SKM-1 treated with dmso at 0.1 percent for 144 hours (cell line): ENCODE data around the gene MCCD1.

Source experiments
- DNase-seq: peaks from one replicate; lab custom pipeline; 2025; ENCODE audit not compliant: unreplicated experiment; lab: John Stamatoyannopoulos, UW

Gene MCCD1

DNA sequence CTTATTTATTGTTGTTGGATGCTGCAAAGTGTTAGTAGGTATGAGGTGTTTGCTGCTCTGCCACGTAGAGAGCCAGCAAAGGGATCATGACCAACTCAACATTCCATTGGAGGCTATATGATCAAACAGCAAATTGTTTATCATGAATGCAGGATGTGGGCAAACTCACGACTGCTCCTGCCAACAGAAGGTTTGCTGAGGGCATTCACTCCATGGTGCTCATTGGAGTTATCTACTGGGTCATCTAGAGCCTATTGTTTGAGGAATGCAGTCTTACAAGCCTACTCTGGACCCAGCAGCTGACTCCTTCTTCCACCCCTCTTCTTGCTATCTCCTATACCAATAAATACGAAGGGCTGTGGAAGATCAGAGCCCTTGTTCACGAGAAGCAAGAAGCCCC lies 18.8 kb upstream of the MCCD1 start:
- DNase-seq = no peak

DNA sequence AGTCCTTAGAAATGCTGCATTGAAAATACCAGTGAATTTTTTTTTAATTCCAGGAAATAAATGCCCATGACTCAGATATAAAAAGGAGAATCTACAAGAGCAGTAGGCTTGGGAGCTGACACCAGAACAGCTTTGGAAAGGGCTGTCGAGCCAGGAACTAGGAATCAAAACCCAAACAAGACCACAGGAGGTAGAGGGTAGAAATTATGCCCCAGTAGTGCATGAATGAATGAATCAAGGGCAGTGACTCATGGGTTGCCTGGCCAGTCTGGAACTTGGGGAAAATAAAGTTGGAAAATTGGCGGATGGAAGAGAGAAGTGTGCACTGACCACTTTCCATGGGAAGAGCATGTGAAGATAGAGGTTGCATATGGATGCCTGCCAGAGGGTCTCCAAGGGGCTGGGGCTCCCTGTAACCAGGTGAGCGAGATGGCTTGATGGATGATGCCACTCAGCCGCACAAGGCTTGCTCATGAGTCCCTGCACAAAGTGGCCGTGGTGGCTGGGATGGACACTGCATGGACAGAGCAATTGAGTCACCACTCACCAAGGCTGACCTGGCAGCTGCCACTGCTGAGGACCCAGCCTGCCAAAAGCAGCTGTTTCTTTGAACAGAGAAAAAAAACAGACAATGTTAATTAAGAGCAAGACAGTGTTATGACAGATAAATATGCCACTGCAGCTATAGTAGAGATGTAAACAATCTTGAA lies 15.2 kb upstream of the MCCD1 start:
- DNase-seq = no peak

DNA sequence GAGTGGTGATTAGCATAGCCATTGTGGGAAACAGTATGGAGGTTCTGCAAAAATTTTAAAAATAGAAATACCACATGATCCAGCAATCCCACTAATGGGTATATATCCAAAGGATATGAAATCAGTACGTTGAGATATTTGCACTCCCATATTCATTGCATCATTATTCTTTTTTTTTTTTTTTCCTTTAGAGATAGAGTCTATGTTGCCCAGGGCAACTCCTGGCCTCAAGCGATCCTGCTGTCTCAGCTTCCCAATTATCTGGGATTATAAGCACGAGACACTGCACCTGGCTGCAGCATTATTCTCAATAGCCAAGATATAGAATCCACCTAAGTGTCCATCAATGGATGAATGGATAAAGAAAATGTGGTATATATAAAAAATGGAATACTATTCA lies 6.9 kb upstream of the MCCD1 start:
- no peak for DNase-seq

DNA sequence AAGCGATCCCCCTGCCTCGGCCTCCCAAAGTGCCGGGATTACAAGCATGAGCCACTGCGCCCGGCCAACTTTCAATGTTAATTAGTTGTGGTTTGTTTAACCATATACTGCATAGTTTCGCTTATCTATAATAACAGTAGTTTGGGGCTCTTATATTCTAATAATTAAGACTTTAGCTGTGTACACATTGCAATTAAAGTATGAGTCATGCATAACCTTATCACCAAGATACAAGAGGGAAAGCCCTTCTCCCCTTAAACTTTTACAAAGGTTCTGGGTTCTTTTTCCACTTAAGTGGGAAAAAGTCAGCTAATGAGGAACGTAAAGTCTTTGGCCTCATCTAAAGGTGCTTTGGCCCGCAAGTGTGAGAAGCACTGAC lies 3.2 kb upstream of the MCCD1 start:
- no peak for DNase-seq

DNA sequence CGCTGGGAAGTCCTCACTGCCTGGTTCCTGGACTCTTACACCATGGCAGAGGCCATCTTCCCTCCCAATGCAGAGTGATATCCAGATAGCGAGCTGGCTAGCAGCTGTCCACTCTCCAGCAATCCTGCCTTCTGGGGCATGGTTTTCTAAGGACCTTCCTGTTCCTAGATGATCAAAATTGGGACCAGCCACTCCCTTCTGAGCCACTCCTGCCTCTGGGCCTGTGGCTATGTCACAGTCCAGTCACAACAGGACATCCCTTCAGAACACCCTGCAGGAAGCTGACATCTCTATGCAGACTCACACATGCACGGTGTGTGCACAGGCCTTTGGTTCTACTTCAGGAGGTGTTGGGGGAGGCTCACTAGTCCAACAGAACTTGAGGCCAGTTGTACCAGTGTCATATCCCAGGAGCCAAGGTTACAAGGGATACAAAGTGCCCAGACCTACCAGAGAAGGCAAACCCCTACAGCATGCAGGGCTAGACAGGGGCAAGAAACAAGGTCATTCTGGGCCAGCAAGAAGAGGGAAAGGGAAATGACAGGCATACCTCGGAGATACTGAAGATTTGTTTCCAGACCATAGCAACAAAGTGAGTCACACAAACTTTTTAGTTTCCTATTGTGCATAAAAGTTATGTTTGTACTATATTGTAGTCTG lies 2.7 kb upstream of the MCCD1 start:
- DNase-seq = no peak

DNA sequence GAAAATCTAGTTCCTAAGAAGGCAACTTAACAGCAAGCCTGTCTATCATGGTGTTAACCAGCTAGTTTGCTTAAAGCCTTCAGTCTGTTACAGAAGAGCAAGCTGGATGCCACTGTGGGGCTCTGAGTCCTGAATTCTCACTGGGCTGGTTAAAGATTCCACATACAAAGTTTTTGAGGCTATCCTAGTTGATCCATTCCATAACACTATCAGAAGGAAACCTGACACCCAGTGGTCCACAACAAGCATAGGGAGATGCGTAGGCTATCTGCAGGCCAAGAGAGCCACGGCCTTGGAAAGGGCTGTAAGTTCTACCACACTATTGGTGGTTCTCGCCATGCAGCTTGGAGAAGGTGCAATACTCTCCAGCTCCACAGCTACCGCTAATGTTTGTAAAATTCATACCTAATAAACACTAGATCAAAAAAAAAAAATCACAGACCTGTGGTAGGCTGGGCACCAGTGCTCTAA lies 420 bp upstream of the MCCD1 start:
- no peak for DNase-seq

DNA sequence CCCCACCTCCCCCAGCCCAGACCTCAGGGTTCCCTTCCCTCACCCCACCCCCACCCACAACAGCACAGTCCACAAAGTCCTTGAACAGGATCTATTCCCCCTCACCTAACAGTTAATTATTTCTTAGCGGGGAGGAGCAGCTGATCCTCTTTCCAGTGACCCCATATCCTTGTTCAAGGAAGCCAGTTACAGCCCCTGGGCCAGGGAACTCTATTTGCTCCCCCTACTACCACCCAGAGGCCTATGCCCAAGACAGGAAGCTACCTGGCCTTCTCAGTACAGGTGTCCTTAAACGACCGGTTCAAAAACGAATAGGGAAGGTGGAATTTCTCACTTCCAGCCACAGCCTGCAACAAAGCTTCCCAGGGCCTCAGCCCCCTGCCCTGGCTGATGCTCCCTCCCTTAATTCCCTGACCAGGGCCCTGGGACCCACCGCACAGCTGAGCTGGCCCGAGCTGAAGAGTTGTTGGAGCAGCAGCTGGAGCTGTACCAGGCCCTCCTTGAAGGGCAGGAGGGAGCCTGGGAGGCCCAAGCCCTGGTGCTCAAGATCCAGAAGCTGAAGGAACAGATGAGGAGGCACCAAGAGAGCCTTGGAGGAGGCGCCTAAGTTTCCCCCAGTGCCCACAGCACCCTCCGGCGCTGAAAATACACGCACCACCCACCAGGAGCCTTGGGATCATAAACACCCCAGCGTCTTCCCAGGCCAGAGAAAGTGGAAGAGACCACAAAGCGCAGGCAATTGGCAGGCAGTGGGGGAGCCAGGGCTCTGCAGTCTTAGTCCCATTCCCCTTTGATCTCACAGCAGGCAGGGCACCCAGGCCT lies 778 bp downstream of the MCCD1 start:
- DNase-seq = no peak

DNA sequence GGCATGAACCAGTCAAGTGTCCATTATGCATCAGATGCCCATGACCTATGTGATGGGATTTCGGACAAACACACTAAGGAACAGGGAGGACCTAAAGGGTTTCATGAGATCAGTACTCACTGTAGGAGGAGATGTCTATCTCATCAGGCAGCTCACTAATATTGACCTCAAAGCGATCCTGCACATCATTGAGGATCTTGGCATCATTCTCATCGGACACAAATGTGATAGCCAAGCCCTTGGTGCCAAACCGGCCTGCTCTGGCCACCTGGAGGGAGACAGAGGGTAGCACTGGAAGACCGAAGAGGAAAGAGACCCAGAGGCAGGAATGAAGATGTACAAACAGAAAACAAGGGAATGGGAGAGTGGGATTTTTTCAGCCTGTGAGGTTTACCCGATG lies 1.9 kb downstream of the MCCD1 start:
- no peak for DNase-seq

DNA sequence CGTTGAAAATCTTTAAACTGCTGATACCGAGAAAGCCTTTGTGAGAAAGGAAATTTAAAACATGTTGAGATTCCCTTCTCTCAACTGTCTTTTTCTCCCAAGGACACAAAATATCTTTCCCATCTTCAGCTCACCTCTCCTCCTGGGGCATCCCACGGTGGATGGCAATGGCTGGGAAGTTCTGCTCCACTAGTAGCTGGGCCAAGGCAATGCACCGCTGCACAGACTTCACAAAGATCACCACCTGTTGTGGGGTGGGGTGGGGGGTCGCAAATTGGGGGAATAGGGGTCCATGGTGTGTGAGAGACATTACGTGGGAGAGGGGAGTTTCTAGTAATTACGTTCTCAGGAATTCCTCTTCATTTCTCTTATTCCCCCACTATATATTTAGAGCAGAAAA lies 2.4 kb downstream of the MCCD1 start:
- no peak for DNase-seq

DNA sequence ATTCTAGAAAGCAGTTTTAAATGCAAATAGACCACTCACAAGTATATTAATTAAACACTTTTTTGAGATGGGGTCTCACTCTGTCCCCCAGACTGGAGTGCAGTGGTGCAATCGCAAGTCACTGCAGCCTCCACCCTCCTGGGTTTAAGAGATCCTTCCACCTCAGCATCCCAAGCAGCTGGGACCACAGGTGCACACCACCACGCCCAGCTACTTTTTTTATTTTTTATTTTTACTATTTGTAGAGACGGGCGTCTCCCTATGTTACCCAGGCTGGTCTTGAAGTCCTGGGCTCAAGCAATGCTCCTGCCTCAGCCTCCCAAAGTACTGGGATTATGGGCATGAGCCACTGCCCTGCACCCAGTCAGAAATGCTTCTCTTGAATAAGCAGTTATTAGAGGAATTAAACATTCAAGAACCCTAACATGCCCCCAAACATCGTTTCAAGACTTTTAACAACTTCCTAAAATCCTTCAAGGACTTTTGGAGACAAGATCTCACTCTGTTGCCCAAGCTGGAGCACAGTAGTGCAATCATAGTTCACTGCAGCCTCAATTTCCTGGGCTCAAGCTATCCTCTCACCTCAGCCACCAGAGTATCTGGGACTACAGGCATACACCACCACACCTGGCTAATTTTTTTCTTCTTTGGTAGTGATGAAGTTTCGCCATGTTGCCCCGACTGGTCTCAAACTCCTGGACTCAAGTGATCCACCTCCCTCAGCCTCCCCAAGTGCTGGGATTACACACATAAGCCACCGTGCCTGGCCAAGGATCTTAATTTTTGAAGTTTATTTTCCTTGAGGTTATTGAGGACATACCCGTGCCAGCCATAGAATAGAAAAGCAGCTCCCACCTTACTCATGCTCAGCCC lies 3.2 kb downstream of the MCCD1 start:
- DNase-seq = no peak

DNA sequence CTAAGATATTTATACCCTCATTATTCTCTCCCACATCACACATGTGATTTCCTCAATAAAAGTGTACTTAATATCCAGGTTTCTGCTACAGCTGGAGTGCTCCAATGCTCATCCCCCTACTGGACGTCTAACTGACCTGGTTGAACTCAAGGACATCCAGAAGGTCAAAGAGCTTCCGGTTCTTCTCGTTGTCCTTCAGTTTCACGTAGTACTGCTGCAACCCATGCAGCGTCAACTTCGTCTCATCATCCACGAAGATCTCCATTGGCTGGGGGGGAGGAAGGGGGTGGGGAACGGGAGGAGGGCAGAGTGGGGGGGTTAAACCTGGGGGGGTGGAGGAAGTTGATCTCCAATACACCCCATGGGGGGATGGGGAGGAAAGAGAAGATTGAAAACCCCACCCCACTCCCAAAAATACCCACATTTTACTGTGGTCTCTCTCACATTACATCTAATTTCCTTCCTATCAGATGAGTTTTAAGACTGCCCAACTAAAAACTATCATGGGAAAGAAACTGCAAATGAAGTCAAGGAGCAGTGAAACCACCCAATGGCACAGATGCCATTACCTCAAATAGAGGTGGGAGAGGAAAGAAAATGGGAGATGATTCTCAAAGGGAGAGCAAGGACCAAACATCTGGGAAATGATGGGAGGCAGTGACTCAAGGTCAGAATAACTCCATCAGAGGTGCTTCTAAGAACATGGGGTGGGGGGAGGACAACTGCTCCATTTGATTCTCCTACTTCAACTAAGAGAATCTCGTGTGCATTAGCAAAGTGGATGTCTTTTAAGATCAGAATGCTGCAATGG lies 4.1 kb downstream of the MCCD1 start:
- no peak for DNase-seq

DNA sequence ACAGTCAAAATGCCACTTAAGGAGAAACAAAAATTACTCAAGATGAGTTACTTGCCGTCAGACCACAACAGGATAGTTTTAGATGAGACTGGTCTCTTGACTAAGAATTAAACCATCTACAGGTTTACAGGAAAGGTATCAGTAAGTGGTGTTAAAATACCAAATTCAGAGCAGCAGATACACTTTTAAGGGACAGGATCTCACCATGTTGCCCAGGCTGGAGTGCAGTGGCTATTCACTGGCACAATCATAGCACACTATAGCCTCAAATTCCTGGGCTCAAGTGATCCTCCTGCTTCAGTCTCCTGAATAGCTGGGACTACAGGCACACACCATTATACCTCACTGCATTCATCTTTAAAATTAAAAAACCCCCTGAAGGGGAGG lies 4.7 kb downstream of the MCCD1 start:
- DNase-seq = no peak

DNA sequence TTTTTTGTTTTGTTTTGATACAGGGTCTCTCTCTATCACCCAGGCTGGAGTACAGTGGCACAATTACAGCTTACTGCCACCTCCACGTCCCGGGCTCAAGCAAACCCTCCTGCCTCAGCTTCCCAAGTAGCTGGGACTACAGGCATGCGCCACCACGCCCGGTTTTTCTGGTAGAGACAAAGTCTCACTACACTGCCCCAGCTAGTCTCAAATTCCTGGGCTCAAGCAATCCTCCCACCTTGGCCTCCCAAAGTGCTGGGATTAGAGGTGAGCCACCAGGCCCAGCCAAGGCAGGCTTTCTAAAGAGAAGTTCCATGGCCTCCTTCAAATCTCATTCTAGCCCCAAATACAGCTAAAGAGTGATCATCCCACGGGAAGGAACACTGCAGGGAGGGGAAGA lies 5.2 kb downstream of the MCCD1 start:
- no peak for DNase-seq

DNA sequence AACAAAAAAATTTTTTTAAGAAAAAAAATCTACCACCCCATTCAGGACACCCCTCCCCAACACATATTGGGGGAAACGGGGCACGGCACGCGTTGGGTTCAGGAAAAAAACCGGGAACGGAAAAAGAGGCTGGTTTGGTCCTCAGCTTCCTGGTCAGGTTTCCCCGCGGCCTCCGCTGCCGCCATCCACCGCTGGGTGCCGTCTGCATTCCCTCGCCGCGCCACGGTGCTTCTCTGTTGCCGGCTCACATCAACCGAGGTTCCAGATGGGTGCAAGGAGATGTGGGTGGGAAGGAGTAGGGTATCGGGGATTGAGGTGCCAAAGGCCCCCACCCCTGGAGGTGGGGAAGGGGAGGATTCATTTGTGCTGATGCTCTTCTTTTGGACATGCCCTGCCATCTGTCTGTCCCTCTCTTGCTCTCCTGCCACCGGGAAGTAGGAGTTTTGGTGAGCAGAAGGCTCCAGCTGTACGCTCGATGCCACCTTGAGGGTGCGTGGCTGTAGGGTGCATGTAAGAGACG lies 5.8 kb downstream of the MCCD1 start:
- DNase-seq = no peak

DNA sequence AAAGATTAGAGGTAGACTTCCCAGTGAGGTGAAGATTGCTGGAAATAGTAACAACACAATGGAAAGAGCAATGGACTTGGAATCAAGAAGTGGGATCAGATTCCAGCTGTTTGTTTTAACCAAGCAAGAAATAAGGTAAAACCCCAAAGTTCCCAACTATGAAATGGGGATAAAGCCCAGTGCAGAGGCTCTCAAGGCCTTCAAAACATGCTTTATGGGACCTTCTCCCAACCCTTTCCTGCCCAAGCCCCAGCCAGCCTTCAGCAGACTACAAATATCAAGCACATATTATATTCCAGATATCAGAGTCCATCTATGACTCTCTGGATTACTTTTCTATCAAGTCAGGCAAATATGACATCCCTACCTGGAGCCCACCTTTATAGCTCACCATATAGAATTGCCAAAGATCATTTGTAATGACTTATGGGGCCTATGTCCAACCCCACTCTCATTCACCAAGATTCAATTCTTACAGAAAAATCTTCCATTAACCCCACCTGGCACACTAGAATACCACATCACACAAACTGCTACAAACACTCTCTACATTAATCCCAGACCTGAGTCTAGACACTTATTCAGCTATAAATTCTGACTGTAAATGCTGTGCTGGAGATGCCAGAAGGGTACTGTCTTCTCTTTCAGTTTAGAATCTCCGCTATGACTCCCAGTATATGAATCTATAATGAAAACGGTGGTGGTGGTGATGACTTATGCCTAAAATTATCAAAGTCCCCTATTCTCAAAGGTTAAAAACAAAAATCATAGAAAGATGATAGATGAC lies 7.0 kb downstream of the MCCD1 start:
- DNase-seq = no peak

DNA sequence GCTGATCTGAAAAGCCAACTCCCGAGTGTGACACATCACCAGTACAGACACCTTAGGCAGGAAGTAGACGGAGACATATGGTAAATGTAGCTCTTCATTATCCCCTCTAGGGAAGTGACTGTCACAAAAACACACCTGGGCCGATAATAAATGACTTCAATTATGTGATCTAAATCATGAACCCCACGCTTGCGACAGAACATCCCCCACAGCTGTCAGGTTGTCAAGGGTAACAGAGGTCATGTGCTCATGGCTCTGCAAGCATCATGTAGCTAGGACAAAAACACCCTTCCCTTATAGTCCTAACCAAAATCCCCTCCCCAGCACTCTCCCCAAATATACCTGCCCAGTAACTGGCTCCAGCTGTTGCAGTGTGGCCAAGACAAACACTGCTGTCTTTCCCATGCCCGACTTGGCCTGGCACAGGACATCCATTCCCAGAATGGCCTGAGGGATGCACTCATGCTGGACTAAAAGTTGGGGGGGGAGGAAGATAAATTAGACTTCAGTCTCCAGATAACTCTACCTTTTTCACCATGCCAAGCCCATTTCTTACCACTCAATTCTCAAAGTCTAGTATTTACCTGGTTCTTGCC lies 10.1 kb downstream of the MCCD1 start:
- no peak for DNase-seq

DNA sequence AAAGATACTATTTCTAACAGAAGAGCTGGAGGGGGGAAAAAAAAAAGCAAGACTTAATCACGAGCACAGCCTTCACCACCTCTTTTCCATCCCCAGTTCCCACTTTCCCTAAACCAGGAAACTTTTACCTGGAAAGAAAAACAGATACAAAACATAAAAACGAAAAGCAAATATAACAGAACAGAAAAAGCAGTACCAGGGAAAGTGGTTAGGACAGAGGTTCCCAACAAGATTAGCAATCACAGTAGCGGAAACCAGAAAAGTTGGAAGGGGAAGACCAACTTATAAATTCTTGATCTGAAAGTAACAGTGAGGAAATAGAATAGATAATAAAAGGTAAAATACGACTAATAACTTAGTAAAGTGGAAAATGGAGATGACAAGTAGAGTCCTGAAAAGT lies 11.9 kb downstream of the MCCD1 start:
- no peak for DNase-seq

DNA sequence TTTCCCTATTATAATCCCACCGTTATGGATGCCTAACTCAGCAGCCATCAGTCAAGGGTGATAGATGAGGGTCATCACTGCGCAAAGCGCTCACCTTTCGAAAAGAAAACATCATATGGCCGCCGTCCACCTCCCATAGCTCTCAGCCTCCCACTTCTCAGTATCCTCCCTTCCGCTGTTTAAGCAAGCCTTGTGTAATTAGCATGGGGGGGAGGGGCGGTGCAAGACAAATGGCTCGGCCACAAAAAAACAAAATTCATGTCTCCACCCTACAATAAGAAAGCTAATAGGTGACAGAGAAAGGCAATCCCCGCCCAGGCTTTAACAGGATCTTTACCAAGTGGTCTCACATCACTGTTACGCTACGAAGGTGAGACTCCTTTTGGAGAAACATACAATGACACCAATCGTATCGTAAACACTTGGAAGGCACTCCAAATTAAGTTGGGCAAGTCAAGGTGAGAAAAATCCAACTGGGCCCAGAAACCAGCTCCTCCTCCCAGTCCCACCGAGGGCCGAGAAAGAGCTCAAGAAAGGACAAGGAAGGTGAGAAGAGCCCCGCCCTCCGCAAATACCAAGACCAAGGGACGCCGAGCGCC lies 12.4 kb downstream of the MCCD1 start:
- peak; percentile 60 for DNase-seq
